GM19240 (cell line): ENCODE data around the gene TUBGCP6.
"Not testable (repeated sequence)": the region's sequence is repeated elsewhere in the genome, so short reads cannot be mapped to it uniquely, and the experiment has no call there.

Experiments
- DNase-seq: peaks from one replicate; pipeline ENCODE4 v3.0.0; 2011; ENCODE audit warnings: low spot score; ENCODE audit not compliant: insufficient read length

Gene TUBGCP6

GRCh38 chr22:50170453-50171318, 74.1 kb downstream of the TUBGCP6 start, which contains the start of gene PANX2:
Gene PANX2, plus strand, starts transcription at chr22:50170731. Its CDS starts 0 bp downstream, at chr22:50170731.
- no peak for DNase-seq

GRCh38 chr22:50169774-50170341, 75.0 kb downstream of the TUBGCP6 start:
- no peak for DNase-seq

- no peak for DNase-seq
Observed at GRCh38 chr22:50169181-50169759, 75.6 kb downstream of the TUBGCP6 start.

- DNase-seq, result not testable (repeated sequence)
Observed at GRCh38 chr22:50168490-50169180, 76.2 kb downstream of the TUBGCP6 start.

GRCh38 chr22:50167689-50168489, 76.9 kb downstream of the TUBGCP6 start:
- no peak for DNase-seq
